ENCODE measurements around the gene PRDM16.

Gene PRDM16

DNA sequence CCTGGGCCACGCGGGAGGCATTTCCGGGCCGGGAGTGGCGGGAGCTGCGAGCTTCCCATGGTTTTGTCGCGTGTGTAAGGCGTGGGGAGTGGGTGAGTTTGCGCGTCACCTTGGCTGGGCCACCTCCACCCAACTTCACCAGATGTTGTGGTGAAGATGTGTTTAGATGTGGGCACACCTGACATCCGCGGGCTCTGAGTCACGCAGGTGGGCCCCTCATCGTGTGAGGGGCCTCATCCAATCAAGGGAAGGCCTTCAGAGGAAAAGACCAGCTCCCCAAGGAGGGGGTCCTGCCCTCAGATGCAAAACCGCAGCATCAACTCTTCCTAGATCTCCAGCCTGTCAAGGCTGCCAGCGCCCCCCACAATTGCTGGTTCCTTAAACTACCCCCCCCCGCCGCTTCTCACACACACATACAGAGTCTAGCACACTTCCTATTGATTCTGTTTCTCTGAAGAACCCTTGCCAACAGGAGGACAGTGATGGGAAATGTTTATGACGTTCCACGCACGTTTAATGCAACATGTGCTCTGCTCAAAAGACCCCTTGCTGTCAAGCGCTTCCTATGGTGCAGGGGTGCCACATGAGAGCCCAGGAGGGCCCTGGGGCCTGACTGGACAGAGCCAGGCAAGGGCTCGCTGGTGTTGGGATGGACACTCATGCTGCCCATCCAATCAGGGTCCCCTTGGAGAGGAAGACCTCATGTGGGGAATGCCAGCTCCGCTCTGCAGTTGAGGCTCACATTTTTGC lies 35.8 kb upstream of the PRDM16 start:
- H3K9me3 ChIP-seq (ENCODE audit: control insufficient read depth in 2 of 2, low read length in 2 of 2), result no peaks in the 10 kb centered on the region
- no peak overlapping the region for H3K27ac ChIP-seq (ENCODE audit: low read length)
- peaks cover 28 to 32% of the 10 kb centered on the region in 2 donors for H3K27me3 ChIP-seq (ENCODE audit: control insufficient read depth in 1 of 2, insufficient read depth in 2 of 2, low read length in 2 of 2)
- H3K9ac ChIP-seq (ENCODE audit: low read length in 2 of 2), result no peak overlapping the region
- no peaks in the 10 kb centered on the region for H3K4me1 ChIP-seq (ENCODE audit: control insufficient read depth, insufficient read depth, low read length)
- no peaks in the 10 kb centered on the region for H3K36me3 ChIP-seq (ENCODE audit: control insufficient read depth in 2 of 2, insufficient read depth in 2 of 2, low read length in 2 of 2)
- H3K4me3 ChIP-seq (ENCODE audit: low read length in 2 of 2), result no peak overlapping the region

DNA sequence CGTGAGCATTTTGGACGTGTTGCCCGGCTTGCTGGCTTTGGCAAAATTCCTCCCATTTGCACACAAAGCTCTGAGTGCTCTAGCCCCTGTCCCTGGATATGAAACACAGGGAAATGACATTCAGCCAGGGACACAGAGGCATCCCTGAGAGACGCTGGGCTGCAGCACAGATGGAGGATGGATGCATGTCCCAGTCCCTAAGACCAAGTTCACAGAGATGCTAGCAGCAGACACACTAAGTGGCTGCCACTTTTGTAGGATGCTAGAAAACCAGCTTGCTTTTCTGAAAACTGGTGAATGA lies 35.3 kb upstream of the PRDM16 start:
- Histone ChIP-seq H3K9me3 (ENCODE audit: control insufficient read depth in 2 of 2, low read length in 2 of 2) (no peaks in the 10 kb centered on the region), H3K9ac (ENCODE audit: low read length in 2 of 2) (no peak overlapping the region), H3K36me3 (ENCODE audit: control insufficient read depth in 2 of 2, insufficient read depth in 2 of 2, low read length in 2 of 2) (no peaks in the 10 kb centered on the region), H3K4me1 (ENCODE audit: control insufficient read depth, insufficient read depth, low read length) (peaks cover 2% of the 10 kb centered on the region), H3K4me3 (ENCODE audit: low read length in 2 of 2) (no peak overlapping the region), H3K27me3 (ENCODE audit: control insufficient read depth in 1 of 2, insufficient read depth in 2 of 2, low read length in 2 of 2) (peaks cover 27 to 30% of the 10 kb centered on the region in 2 donors), H3K27ac (ENCODE audit: low read length) (no peak overlapping the region)

DNA sequence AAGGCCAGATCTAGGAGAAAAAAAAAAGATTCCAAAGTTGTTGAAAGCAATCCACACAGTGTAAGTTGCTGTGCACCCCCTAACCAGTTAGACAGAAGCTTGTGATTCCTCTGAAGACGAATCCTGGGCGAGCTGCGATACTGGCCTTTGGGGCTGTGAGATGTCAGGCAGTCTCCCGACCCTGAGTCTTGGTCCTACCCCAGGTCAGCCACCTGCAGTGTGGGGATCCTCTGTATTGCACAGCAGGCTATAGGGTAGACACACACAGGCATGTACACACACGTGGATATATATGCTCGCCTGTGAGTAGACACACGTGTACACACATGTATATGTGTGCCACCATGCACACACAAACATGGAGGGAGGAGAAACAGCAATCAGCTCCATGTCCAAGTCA lies 34.8 kb upstream of the PRDM16 start:
- Histone ChIP-seq H3K4me1 (ENCODE audit: control insufficient read depth, insufficient read depth, low read length) (peaks cover 2% of the 10 kb centered on the region), H3K27ac (ENCODE audit: low read length) (no peak overlapping the region), H3K4me3 (ENCODE audit: low read length in 2 of 2) (no peak overlapping the region), H3K27me3 (ENCODE audit: control insufficient read depth in 1 of 2, insufficient read depth in 2 of 2, low read length in 2 of 2) (peaks cover 29 to 30% of the 10 kb centered on the region in 2 donors), H3K9me3 (ENCODE audit: control insufficient read depth in 2 of 2, low read length in 2 of 2) (no peaks in the 10 kb centered on the region), H3K9ac (ENCODE audit: low read length in 2 of 2) (no peak overlapping the region), H3K36me3 (ENCODE audit: control insufficient read depth in 2 of 2, insufficient read depth in 2 of 2, low read length in 2 of 2) (no peaks in the 10 kb centered on the region)

DNA sequence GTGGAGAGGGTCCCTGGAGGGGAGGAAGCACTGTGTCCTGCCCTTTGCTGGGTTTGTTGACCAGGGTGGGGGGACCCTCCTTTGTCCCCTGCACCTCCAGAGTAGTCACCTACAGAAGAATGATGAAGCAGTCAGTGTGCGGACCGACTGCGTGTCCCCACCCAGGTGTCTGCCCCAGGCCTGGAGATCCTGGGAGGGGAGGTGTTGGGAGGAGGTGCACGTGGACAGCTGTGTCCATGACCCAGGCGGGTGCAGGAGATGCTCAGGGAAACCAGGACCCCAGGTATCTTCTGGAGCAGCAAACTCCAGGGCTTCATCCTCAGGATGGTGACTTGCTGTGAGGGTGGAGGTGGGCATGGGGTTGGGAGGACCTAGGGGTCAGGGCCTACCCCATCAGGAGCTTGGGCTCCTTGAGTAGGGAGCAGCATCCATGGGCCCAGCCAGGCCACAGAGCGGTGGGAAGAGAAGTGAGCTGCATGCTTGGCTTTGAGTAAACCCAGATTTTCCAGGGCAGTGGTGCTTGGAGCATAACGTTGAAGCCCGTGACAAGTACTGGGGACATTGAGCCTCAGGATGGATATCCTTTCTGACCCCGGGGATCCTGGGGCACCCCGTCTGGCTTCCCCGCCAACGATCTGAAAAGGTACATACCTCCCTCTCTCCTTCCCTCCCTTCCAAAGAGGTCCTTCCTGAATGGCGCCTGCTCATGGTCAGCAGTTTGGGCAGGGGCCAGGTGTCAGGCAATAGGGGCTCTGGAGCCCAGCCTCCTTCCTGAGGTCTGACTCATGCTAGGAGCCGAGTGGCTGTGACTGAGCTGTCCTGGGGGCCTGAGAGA lies 34.1 kb upstream of the PRDM16 start:
- Histone ChIP-seq H3K9ac (ENCODE audit: low read length in 2 of 2) (no peak overlapping the region), H3K9me3 (ENCODE audit: control insufficient read depth in 2 of 2, low read length in 2 of 2) (no peaks in the 10 kb centered on the region), H3K36me3 (ENCODE audit: control insufficient read depth in 2 of 2, insufficient read depth in 2 of 2, low read length in 2 of 2) (no peaks in the 10 kb centered on the region), H3K27ac (ENCODE audit: low read length) (no peak overlapping the region), H3K4me3 (ENCODE audit: low read length in 2 of 2) (no peak overlapping the region), H3K4me1 (ENCODE audit: control insufficient read depth, insufficient read depth, low read length) (peaks cover 2% of the 10 kb centered on the region), H3K27me3 (ENCODE audit: control insufficient read depth in 1 of 2, insufficient read depth in 2 of 2, low read length in 2 of 2) (peaks cover 27 to 29% of the 10 kb centered on the region in 2 donors)

DNA sequence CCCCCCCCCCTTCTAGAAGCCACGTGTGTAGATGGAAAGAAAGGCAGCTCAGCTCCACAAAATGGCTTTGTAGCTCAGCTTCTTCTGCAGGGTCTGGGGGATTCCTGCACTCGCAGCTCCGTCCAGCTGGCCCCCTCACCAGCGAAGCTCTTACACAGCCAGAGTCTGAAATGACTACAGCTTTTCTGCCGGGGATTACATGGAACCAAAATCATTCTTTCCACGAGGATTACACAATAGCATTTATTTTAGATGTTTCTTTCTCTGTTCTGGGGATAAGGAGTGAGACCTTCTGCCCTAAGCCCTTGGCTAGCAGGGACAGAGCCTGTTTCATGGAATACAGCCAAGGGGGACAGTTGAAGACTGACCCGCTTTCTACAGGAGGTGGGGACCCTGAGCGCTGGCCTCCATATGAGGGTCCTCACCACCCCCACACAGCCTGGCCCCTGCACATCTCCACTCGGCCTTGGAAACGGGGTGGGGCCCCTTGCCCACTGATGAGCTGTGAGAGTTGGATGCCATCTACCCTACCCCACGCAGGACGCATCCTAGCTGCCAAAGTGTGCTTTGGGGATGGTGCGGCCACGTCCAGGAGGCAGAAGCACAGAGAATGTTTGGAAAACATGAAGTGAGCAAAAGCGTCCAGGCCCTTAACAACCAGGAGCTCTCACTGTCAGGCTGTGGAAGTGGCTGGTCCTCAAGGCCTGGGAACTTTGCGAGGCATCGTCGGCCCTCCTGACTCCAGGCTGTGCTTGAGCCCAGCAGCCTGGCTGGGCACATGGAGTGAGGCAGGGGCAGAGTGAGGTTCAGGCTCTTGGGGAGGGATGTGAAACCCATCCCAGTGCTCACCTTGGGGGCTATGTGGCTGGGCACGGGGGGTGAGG lies 33.2 kb upstream of the PRDM16 start:
- Histone ChIP-seq H3K36me3 (ENCODE audit: control insufficient read depth in 2 of 2, insufficient read depth in 2 of 2, low read length in 2 of 2) (no peaks in the 10 kb centered on the region), H3K9me3 (ENCODE audit: control insufficient read depth in 2 of 2, low read length in 2 of 2) (no peaks in the 10 kb centered on the region), H3K4me3 (ENCODE audit: low read length in 2 of 2) (no peak overlapping the region), H3K9ac (ENCODE audit: low read length in 2 of 2) (no peak overlapping the region), H3K27me3 (ENCODE audit: control insufficient read depth in 1 of 2, insufficient read depth in 2 of 2, low read length in 2 of 2) (peaks cover 26 to 27% of the 10 kb centered on the region in 2 donors), H3K27ac (ENCODE audit: low read length) (no peak overlapping the region), H3K4me1 (ENCODE audit: control insufficient read depth, insufficient read depth, low read length) (peaks cover 2% of the 10 kb centered on the region)

DNA sequence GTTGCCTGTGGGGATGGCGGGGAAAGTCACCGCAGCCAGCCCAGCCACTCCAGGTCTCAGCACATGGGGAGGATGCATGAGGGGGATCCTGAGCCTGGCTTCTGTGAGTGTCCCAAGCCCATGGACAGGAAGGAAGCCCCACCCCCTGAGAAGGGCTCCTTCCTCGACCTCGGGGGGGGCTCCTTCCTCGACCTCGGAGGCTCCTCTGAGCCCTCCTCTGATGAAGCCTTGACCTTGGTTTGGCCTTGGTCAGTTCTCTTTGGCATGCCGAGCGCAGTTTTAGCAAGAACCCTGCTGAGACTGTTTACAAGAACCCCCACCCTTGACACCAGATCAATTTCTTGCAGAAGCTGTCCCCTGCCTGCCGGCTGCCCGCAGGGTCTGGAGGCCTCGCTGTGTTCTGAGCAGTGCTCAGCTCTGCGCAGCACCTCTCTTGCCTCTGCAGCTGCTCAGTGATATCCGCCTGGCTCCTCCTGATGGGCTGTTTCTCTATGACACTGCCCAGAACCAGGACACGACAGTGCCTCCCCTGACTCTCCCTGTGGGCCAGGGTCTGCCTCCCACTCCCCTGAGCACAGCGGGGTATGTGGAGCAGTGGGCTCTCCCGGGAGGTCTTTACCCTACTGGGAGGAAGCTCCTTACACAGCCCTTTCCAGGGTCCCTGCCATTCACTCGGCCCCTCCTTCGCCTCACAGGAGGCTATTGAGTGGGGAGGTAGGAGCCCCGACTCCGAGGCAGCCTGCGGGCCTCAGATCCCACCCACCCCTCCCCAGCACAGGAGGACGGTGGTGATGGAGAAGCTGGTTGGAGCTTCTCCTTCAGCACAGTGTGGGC lies 32.3 kb upstream of the PRDM16 start:
- Histone ChIP-seq H3K27ac (ENCODE audit: low read length) (no peak overlapping the region), H3K9me3 (ENCODE audit: control insufficient read depth in 2 of 2, low read length in 2 of 2) (no peaks in the 10 kb centered on the region), H3K9ac (ENCODE audit: low read length in 2 of 2) (no peak overlapping the region), H3K4me3 (ENCODE audit: low read length in 2 of 2) (no peak overlapping the region), H3K36me3 (ENCODE audit: control insufficient read depth in 2 of 2, insufficient read depth in 2 of 2, low read length in 2 of 2) (no peaks in the 10 kb centered on the region), H3K4me1 (ENCODE audit: control insufficient read depth, insufficient read depth, low read length) (peaks cover 2% of the 10 kb centered on the region), H3K27me3 (ENCODE audit: control insufficient read depth in 1 of 2, insufficient read depth in 2 of 2, low read length in 2 of 2) (peaks cover 22 to 26% of the 10 kb centered on the region in 2 donors)

DNA sequence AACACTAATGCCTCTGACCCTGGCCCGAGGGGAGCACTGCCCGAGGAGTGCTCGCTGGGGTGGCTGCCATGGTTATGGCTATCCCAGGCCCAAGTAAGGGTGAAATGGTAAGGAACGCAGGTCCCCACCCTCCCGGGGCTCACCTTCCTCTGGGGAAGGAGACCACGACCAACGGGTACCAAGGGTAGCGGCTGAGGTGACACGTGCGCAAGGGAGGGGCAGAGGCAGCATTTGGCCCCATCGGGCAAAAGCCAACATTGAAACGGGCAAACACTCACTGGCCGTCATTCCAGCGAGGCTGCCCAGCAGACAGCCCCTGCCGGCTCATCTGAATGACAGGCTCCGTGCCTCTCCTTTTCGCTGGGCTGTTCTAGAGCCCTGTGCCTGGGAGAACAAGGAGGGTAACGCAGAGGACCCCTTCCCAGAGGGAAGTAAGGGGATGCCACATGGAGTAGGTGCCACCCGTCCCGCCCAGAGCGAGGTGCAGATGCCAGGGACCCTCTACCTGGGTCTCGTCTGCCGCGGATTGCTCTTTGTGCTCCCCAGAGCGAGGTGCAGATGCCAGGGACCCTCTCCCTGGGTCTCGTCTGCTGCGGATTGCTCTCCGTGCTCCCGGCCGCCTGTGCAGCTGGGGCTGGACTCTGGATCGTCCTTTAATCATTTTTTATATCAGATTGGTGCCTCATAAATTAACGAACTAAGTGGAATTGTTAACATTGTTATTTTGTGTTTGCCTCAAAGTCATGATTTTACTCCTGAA lies 31.5 kb upstream of the PRDM16 start:
- no peaks in the 10 kb centered on the region for H3K36me3 ChIP-seq (ENCODE audit: control insufficient read depth in 2 of 2, insufficient read depth in 2 of 2, low read length in 2 of 2)
- no peak overlapping the region for H3K27ac ChIP-seq (ENCODE audit: low read length)
- peaks cover 15 to 26% of the 10 kb centered on the region in 2 donors for H3K27me3 ChIP-seq (ENCODE audit: control insufficient read depth in 1 of 2, insufficient read depth in 2 of 2, low read length in 2 of 2)
- H3K9me3 ChIP-seq (ENCODE audit: control insufficient read depth in 2 of 2, low read length in 2 of 2), result no peaks in the 10 kb centered on the region
- H3K9ac ChIP-seq (ENCODE audit: low read length in 2 of 2), result no peak overlapping the region
- H3K4me1 ChIP-seq (ENCODE audit: control insufficient read depth, insufficient read depth, low read length), result peaks cover 2% of the 10 kb centered on the region
- no peak overlapping the region for H3K4me3 ChIP-seq (ENCODE audit: low read length in 2 of 2)

DNA sequence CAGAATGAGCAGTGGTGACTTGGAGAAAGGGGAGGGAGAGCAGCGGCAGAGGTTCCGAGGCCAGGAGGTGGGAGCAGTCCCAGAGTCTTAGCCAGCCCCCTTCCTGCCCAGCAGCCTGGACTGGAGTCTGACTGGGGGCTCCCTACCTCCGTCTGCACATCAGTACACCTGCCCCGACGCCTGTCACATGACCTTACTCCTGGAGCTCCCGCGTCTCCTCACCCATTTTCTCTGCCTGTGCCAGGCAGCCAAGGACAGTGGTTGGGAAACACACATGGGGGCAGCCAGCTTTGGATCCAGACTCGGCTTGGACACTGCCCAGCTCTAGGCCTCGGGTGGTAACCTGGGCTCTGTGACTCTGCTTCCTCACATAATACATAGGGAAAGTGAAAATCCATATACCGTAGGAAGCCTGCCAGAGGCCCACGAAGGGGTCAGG lies 30.9 kb upstream of the PRDM16 start:
- Histone ChIP-seq H3K9me3 (ENCODE audit: control insufficient read depth in 2 of 2, low read length in 2 of 2) (no peaks in the 10 kb centered on the region), H3K9ac (ENCODE audit: low read length in 2 of 2) (no peak overlapping the region), H3K27me3 (ENCODE audit: control insufficient read depth in 1 of 2, insufficient read depth in 2 of 2, low read length in 2 of 2) (peaks cover 15 to 26% of the 10 kb centered on the region in 2 donors), H3K36me3 (ENCODE audit: control insufficient read depth in 2 of 2, insufficient read depth in 2 of 2, low read length in 2 of 2) (no peaks in the 10 kb centered on the region), H3K4me3 (ENCODE audit: low read length in 2 of 2) (no peak overlapping the region), H3K4me1 (ENCODE audit: control insufficient read depth, insufficient read depth, low read length) (peaks cover 2% of the 10 kb centered on the region), H3K27ac (ENCODE audit: low read length) (no peak overlapping the region)

DNA sequence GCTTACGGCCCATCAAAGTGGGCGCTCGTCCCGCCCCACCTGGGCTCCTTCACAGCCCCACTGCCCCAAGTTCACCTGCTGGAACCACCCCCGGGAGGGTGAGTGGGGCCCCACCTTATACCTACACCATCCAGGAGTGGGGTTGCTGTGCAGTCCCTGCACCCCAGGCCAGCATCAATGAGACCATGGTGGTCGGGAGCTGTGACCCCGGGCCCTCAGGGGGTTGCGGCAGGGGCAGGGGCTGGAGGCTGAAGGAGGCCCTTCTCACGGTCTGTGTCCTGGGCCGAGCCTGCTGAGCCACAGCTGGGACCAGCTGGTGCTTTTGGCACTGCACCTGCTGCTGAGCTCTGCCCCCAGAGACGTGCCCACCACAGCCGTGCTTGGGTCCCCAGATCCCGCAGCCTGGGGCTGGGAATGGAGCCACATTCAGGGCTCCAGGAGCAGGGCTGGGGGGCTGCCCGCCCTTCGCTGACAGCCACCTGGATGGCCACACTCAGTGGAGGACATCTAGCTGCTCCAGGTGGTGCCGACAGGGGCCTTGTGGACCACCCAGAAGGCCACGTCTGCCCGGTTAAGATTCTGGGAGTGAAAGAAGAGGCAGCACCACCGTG lies 30.3 kb upstream of the PRDM16 start:
- Histone ChIP-seq H3K36me3 (ENCODE audit: control insufficient read depth in 2 of 2, insufficient read depth in 2 of 2, low read length in 2 of 2) (no peaks in the 10 kb centered on the region), H3K27me3 (ENCODE audit: control insufficient read depth in 1 of 2, insufficient read depth in 2 of 2, low read length in 2 of 2) (peaks cover 17 to 27% of the 10 kb centered on the region in 2 donors), H3K27ac (ENCODE audit: low read length) (no peak overlapping the region), H3K9ac (ENCODE audit: low read length in 2 of 2) (no peak overlapping the region), H3K4me1 (ENCODE audit: control insufficient read depth, insufficient read depth, low read length) (peaks cover 2% of the 10 kb centered on the region), H3K9me3 (ENCODE audit: control insufficient read depth in 2 of 2, low read length in 2 of 2) (no peaks in the 10 kb centered on the region), H3K4me3 (ENCODE audit: low read length in 2 of 2) (no peak overlapping the region)
